HG02870 (cell line): ENCODE measurements around the gene ACTG2.
"Not testable (repeated sequence)": the region's sequence is repeated elsewhere in the genome, so short reads cannot be mapped to it uniquely, and the experiment has no call there.

Experiments
- ATAC-seq: cut with Tn5 transposase; IDR thresholded peaks from one replicate; pipeline ENCODE4 v1.9.1; 2021; ENCODE audit warnings: mild to moderate bottlenecking, moderate library complexity; ENCODE audit not compliant: unreplicated experiment

The ACTG2 gene

GRCh38 chr2:73891276-73891901, 1.4 kb upstream of the ACTG2 start:
- no peak for ATAC-seq

GRCh38 chr2:73893764-73894474, 1.1 kb downstream of the ACTG2 start:
- ATAC-seq: no peak

- ATAC-seq: no peak
These were observed 1.7 kb downstream of the ACTG2 start for GRCh38 chr2:73894475-73894850.

GRCh38 chr2:73894877-73895276, 2.1 kb downstream of the ACTG2 start:
- no peak for ATAC-seq

GRCh38 chr2:73895473-73895872, 2.7 kb downstream of the ACTG2 start:
- no peak for ATAC-seq

- peak; percentile 62 for ATAC-seq
These were observed 3.8 kb downstream of the ACTG2 start for GRCh38 chr2:73896362-73897239.

GRCh38 chr2:73897240-73897583, 4.4 kb downstream of the ACTG2 start:
- no peak for ATAC-seq

GRCh38 chr2:73897934-73898333, 5.1 kb downstream of the ACTG2 start:
- no peak for ATAC-seq

GRCh38 chr2:73899801-73900336, 7.1 kb downstream of the ACTG2 start:
- no peak for ATAC-seq

- no peak for ATAC-seq
These were observed 8.3 kb downstream of the ACTG2 start for GRCh38 chr2:73901143-73901542.

GRCh38 chr2:73902284-73902683, 9.5 kb downstream of the ACTG2 start:
- no peak for ATAC-seq

GRCh38 chr2:73903313-73903712, 10.5 kb downstream of the ACTG2 start:
- ATAC-seq: no peak

GRCh38 chr2:73903949-73904613, 11.3 kb downstream of the ACTG2 start:
- ATAC-seq: not testable (repeated sequence)

GRCh38 chr2:73904952-73905351, 12.1 kb downstream of the ACTG2 start:
- no peak for ATAC-seq

GRCh38 chr2:73906847-73907505, 14.2 kb downstream of the ACTG2 start:
- no peak for ATAC-seq

GRCh38 chr2:73907840-73908452, 15.1 kb downstream of the ACTG2 start:
- no peak for ATAC-seq

GRCh38 chr2:73908689-73909652, 16.2 kb downstream of the ACTG2 start:
- no peak for ATAC-seq

GRCh38 chr2:73910873-73911547, 18.2 kb downstream of the ACTG2 start:
- ATAC-seq: no peak
